ENCODE measurements around the gene HOXA10.

- TF ChIP-seq POLR2A (IDR thresholded peaks at IDR 0.05) (no peak), CTCF (IDR thresholded peaks at IDR 0.05) (no peak), EP300 (IDR thresholded peaks at IDR 0.05) (no peak)
Observed at GRCh38 chr7:27123477-27124053, 50.6 kb downstream of the HOXA10 start.
